DND-41 (cell line): ENCODE results near the gene MMP20.

Experiments used
- CTCF ChIP-seq: IDR thresholded peaks from 2 replicates; pipeline ENCODE4 v1.5.1; 2012; ENCODE audit warnings: borderline replicate concordance, low read length, moderate library complexity, mild to moderate bottlenecking; ENCODE audit not compliant: poor library complexity, severe bottlenecking; ENCODE audit errors: extremely low read depth
- EZH2 ChIP-seq: IDR thresholded peaks from 3 replicates; pipeline ENCODE4 v1.6.1; 2012; ENCODE audit warnings: borderline replicate concordance, low read depth, mild to moderate bottlenecking, moderate library complexity, low read length, inconsistent platforms; ENCODE audit not compliant: severe bottlenecking

- TF ChIP-seq CTCF (no peak), EZH2 (no peak)
Measured at GRCh38 chr11:102598272-102598671, 26.9 kb downstream of the MMP20 start.
